HCT116 (cell line): Measurements from ENCODE around the gene STPG3. TPM values are rescaled to one million over a fixed set of nuclear protein-coding genes. Genes with fewer than 3 reads are reported as not detected.

Experiments
- ATAC-seq: fragments of 200-7000 bp; cut with Tn5 transposase; 2 replicates; pipeline ENCODE4 v1.9.1; 2020; ENCODE audit warnings: mild to moderate bottlenecking, moderate library complexity
- BruUV-seq: library from RNA; stranded (reverse); fragments of 400-500 nt; replicated peaks from 2 replicates; lab custom pipeline; 2021; lab: Mats Ljungman, UMichigan
- CTCF ChIA-PET: fragments of 300-600 bp; sonication (Branson Sonifier 250); formaldehyde crosslinking; loops from one replicate; lab custom pipeline; 2021; ENCODE audit warnings: antibody characterized with exemption; lab: Charles Lee
- POLR2A ChIA-PET: fragments of 300-600, 350-600 bp; sonication (Branson Sonifier 250); formaldehyde crosslinking; loops from one replicate; lab custom pipeline; 2021; ENCODE audit warnings: antibody characterized with exemption; lab: Charles Lee
- RAD21 ChIA-PET, 2 experiments: fragments of 300-600 bp; sonication (Branson Sonifier 250); formaldehyde crosslinking; loops; one replicate each; lab custom pipeline; 2023; ENCODE audit warnings: low total read pairs in 2 of 2; ENCODE audit not compliant: uncharacterized antibody in 2 of 2, unreplicated experiment in 2 of 2, low non-redundant PET in 1 of 2; lab: Charles Lee
- DNase-seq: peaks from one replicate; pipeline ENCODE4 v3.0.0-alpha.2; 2010; ENCODE audit warnings: low read depth, low spot score
- H2AFZ ChIP-seq: fragments of 200-600 bp; shearing (Covaris generic), sonication (generic); 2 replicates; pipeline ENCODE4 v1.6.1; 2017; ENCODE audit warnings: low read depth, mixed run types, mixed read lengths, antibody characterized with exemption, low read length; ENCODE audit not compliant: poor library complexity, severe bottlenecking
- H3K27ac ChIP-seq: 2 replicates; pipeline ENCODE4 v1.5.1; 2012; ENCODE audit warnings: low read depth, low read length
- H3K27me3 ChIP-seq: fragments of 200-600 bp; sonication (generic); 2 replicates; pipeline ENCODE4 v1.6.1; 2016; ENCODE audit warnings: mixed run types, low read length, mixed read lengths; ENCODE audit not compliant: insufficient read depth
- H3K36me3 ChIP-seq, 2 experiments: fragments of 200-500 bp in 1 of 2; fragments of 200-600 bp in 1 of 2; sonication (Bioruptor generic) in 1 of 2; sonication (generic) in 1 of 2; 2 replicates each; pipeline versions ENCODE4 v1.5.1 to v1.6.1; 2014 to 2016; ENCODE audit warnings: low read length in 2 of 2, inconsistent platforms in 1 of 2, mixed read lengths in 1 of 2, mixed run types in 1 of 2; ENCODE audit not compliant: insufficient read depth in 2 of 2, control insufficient read depth in 1 of 2
- H3K4me1 ChIP-seq, 2 experiments: fragments of 200-600 bp in 1 of 2; sonication (generic) in 1 of 2; 2 replicates each; pipeline versions ENCODE4 v1.5.1 to v1.6.1; 2012 to 2017; ENCODE audit warnings: low read length in 2 of 2, inconsistent platforms in 1 of 2, mild to moderate bottlenecking in 1 of 2, mixed read lengths in 1 of 2, mixed run types in 1 of 2, moderate library complexity in 1 of 2; ENCODE audit not compliant: insufficient read depth in 2 of 2, control insufficient read depth in 1 of 2
- H3K4me2 ChIP-seq: fragments of 200-600 bp; sonication (generic); 2 replicates; pipeline ENCODE4 v1.6.1; 2017; ENCODE audit warnings: mixed run types, low read length, mixed read lengths
- H3K4me3 ChIP-seq, 2 experiments: fragments of 200-600 bp in 1 of 2; sonication (generic) in 1 of 2; replicated peaks in 1 of 2; 2 replicates each; pipeline ENCODE4 v1.5.1; 2011 to 2016; ENCODE audit warnings: low read length in 2 of 2, control low read depth in 1 of 2, low read depth in 1 of 2, mild to moderate bottlenecking in 1 of 2, mixed read lengths in 1 of 2, mixed run types in 1 of 2
- H3K79me2 ChIP-seq: fragments of 200-600 bp; sonication (generic); 2 replicates; pipeline ENCODE4 v1.6.1; 2017; ENCODE audit warnings: mild to moderate bottlenecking, mixed run types, low read length, moderate library complexity, mixed read lengths; ENCODE audit not compliant: insufficient read depth
- H3K9ac ChIP-seq: fragments of 200-600 bp; sonication (generic); 2 replicates; pipeline ENCODE4 v1.6.1; 2016; ENCODE audit warnings: low read length, mixed read lengths
- H3K9me2 ChIP-seq: fragments of 200-600 bp; sonication (generic), shearing (Covaris generic); 2 replicates; pipeline ENCODE4 v1.6.1; 2017; ENCODE audit warnings: mixed run types, mild to moderate bottlenecking, moderate library complexity; ENCODE audit not compliant: insufficient read depth
- H3K9me3 ChIP-seq, 2 experiments: fragments of 200-500 bp in 1 of 2; fragments of 200-600 bp in 1 of 2; sonication (Bioruptor generic) in 1 of 2; sonication (generic) in 1 of 2; 2 replicates each; pipeline ENCODE4 v1.6.1; 2014 to 2017; ENCODE audit warnings: low read length in 2 of 2, mixed read lengths in 2 of 2, inconsistent platforms in 1 of 2, low read depth in 1 of 2, mild to moderate bottlenecking in 1 of 2, mixed run types in 1 of 2, moderate library complexity in 1 of 2; ENCODE audit not compliant: control insufficient read depth in 1 of 2, insufficient read depth in 1 of 2
- H4K20me1 ChIP-seq: fragments of 200-600 bp; sonication (generic), shearing (Covaris generic); 2 replicates; pipeline ENCODE4 v1.6.1; 2017; ENCODE audit warnings: mixed run types, mild to moderate bottlenecking, moderate library complexity; ENCODE audit not compliant: insufficient read depth
- ATF3 ChIP-seq: IDR thresholded peaks from 2 replicates; pipeline ENCODE4 v1.6.1; 2012
- CEBPB ChIP-seq: IDR thresholded peaks from 2 replicates; pipeline ENCODE4 v1.6.1; 2012; ENCODE audit warnings: low read depth
- CTCF ChIP-seq, 3 experiments: fragments of 200-600 bp in 1 of 3; sonication (generic) in 1 of 3; IDR thresholded peaks in 2 of 3; conservative IDR thresholded peaks in 1 of 3; 2 replicates each; pipeline ENCODE4 v1.5.1; 2012 to 2017; ENCODE audit warnings: low read depth in 2 of 3, low read length in 2 of 3, antibody characterized with exemption in 1 of 3, borderline replicate concordance in 1 of 3, control low read depth in 1 of 3, mild to moderate bottlenecking in 1 of 3, mixed read lengths in 1 of 3, mixed run types in 1 of 3, moderate library complexity in 1 of 3; ENCODE audit not compliant: insufficient read depth in 1 of 3
- EGR1 ChIP-seq: IDR thresholded peaks from 2 replicates; pipeline ENCODE4 v1.6.1; 2012; ENCODE audit warnings: low read depth
- EZH2 ChIP-seq: fragments of 200-600 bp; sonication (generic); IDR thresholded peaks from 2 replicates; pipeline ENCODE4 v1.6.1; 2017; ENCODE audit warnings: antibody characterized with exemption, mixed run types
- POLR2A ChIP-seq: IDR thresholded peaks from 2 replicates; pipeline ENCODE4 v1.7.0; 2011; ENCODE audit warnings: borderline replicate concordance; ENCODE audit not compliant: insufficient read depth, insufficient read length; ENCODE audit errors: extremely low read depth
- RAD21 ChIP-seq: IDR thresholded peaks from 2 replicates; pipeline ENCODE4 v1.6.1; 2012; ENCODE audit warnings: low read depth, mild to moderate bottlenecking
- REST ChIP-seq: IDR thresholded peaks from 2 replicates; pipeline ENCODE4 v1.6.1; 2012; ENCODE audit warnings: low read depth
- SIN3A ChIP-seq: IDR thresholded peaks from 2 replicates; pipeline ENCODE4 v1.6.1; 2012; ENCODE audit warnings: low read depth
- SRF ChIP-seq: IDR thresholded peaks from 2 replicates; pipeline ENCODE4 v1.6.1; 2012; ENCODE audit warnings: low read depth
- TCF7L2 ChIP-seq: IDR thresholded peaks from 2 replicates; pipeline ENCODE4 v1.7.0; 2011; ENCODE audit warnings: borderline replicate concordance, inconsistent platforms; ENCODE audit not compliant: insufficient read depth, insufficient read length; ENCODE audit errors: extremely low read depth
- YY1 ChIP-seq: IDR thresholded peaks from 2 replicates; pipeline ENCODE4 v1.6.1; 2011; ENCODE audit warnings: low read length, low read depth, moderate library complexity, mild to moderate bottlenecking; ENCODE audit not compliant: insufficient replicate concordance; ENCODE audit errors: extremely low read depth
- ZBTB33 ChIP-seq: IDR thresholded peaks from 2 replicates; pipeline ENCODE4 v1.6.1; 2011; ENCODE audit warnings: mild to moderate bottlenecking, low read length, moderate library complexity; ENCODE audit not compliant: insufficient replicate concordance; ENCODE audit errors: extremely low read depth
- ZFX ChIP-seq: fragments of 450-650 bp; IDR thresholded peaks from 2 replicates; pipeline ENCODE4 v1.6.1; 2017
- ZNF274 ChIP-seq: fragments of 200-500 bp; sonication (Bioruptor generic); IDR thresholded peaks from 2 replicates; pipeline ENCODE4 v1.6.1; 2014; ENCODE audit warnings: mild to moderate bottlenecking, low read depth, low read length, inconsistent platforms
- intact Hi-C: fragments of 100-400 bp; cut with micrococcal nuclease; formaldehyde crosslinking; loops from 2 replicates; pipeline ENCODE4 v1.10.0; 2022
- total RNA-seq: library from RNA; stranded (reverse); gene quantifications from one replicate; pipeline ENCODE4 v1.2.1, GENCODE V29; 2021; ENCODE audit not compliant: unreplicated experiment

STPG3 gene
- total RNA-seq, 1 experiment from 2014 or later, result not detected

GRCh38 chr9:137275588-137276472, 24.7 kb downstream of the STPG3 start:
- Histone ChIP-seq H2AFZ (no peak overlapping the region), H3K36me3 (peaks cover 0 to 20% of the 10 kb centered on the region in 2 experiments; a peak in 2 of 4 replicates), H3K9ac (peak overlapping the region; percentile 84), H3K79me2 (peaks cover 31% of the 10 kb centered on the region), H4K20me1 (no peaks in the 10 kb centered on the region), H3K4me3 (0 out of 4 replicates have a peak overlapping the region, but pooled peaks of 1 of the 2 experiments have one; percentile 80), H3K4me1 (peaks cover 31 to 40% of the 10 kb centered on the region in 2 experiments), H3K27me3 (no peaks in the 10 kb centered on the region), H3K4me2 (peak overlapping the region; percentile 85), H3K9me3 (no peaks in the 10 kb centered on the region), H3K9me2 (no peaks in the 10 kb centered on the region), H3K27ac (peak overlapping the region; percentile 96)
- DNase-seq, result no peak
- CTCF ChIA-PET, result interaction anchor here (2.0 kb wide), 1 partner anchor 11 kb away, joined by 18 read pairs; no protein-coding TSS in a partner anchor
- no peak for ATAC-seq
- no TSS peak for BruUV-seq
- no peak for TF ChIP-seq CTCF (IDR thresholded peaks at IDR 0.05 in 2 of 3, conservative IDR thresholded peaks at IDR 0.05 in 1 of 3; ENCODE audit: borderline replicate concordance in 1 of 3, insufficient read depth in 1 of 3, low read depth in 2 of 3, low read length in 2 of 3)
- TF ChIP-seq REST, result no peak
- TF ChIP-seq CEBPB, result no peak
- TF ChIP-seq EGR1, result no peak
- TF ChIP-seq SIN3A, result no peak
- TF ChIP-seq TCF7L2, result no peak
- TF ChIP-seq POLR2A, result no peak
- TF ChIP-seq ZNF274, result no peak
- TF ChIP-seq ZFX, result no peak
- no peak for TF ChIP-seq YY1
- TF ChIP-seq SRF, result no peak
- TF ChIP-seq ZBTB33, result no peak
- no peak for TF ChIP-seq EZH2
- TF ChIP-seq ATF3, result no peak
- no peak for TF ChIP-seq RAD21
- POLR2A ChIA-PET, result interaction anchor here (1.5 to 1.7 kb wide), 2 partner anchors 11 to 35 kb away, joined by 4 to 9 read pairs; partner anchors contain the start of gene TUBB4B
- intact Hi-C loops, result no loop called here
- RAD21 ChIA-PET, result no interaction called here
